GM18502 (cell line): ENCODE measurements around the gene ABITRAM.
"Not testable (repeated sequence)": the region's sequence is repeated elsewhere in the genome, so short reads cannot be mapped to it uniquely, and the experiment has no call there.

Experiments used
- ATAC-seq: cut with Tn5 transposase; IDR thresholded peaks from one replicate; pipeline ENCODE4 v1.9.1; 2021; ENCODE audit warnings: mild to moderate bottlenecking; ENCODE audit not compliant: unreplicated experiment, poor library complexity

Gene ABITRAM

GRCh38 chr9:108924466-108924865 is 9.7 kb upstream of the ABITRAM start:
- ATAC-seq = no peak

GRCh38 chr9:108928386-108928785 is 5.8 kb upstream of the ABITRAM start:
- ATAC-seq = no peak

GRCh38 chr9:108933231-108933717 is 926 bp upstream of the ABITRAM start:
- peak; percentile 0 for ATAC-seq

- peak; percentile 87 for ATAC-seq
Measured at GRCh38 chr9:108933718-108934322, 380 bp upstream of the ABITRAM start, which contains the start of gene ELP1. Gene ELP1 (minus strand): TSS chr9:108934124. CDS start chr9:108931146, 2,978 bp downstream.

GRCh38 chr9:108937561-108938305 is 3.5 kb downstream of the ABITRAM start:
- ATAC-seq = no peak

GRCh38 chr9:108939975-108940374 is 5.8 kb downstream of the ABITRAM start:
- ATAC-seq = no peak

GRCh38 chr9:108950168-108950567 is 16.0 kb downstream of the ABITRAM start:
- ATAC-seq = no peak

GRCh38 chr9:108951578-108951977 is 17.4 kb downstream of the ABITRAM start:
- no peak for ATAC-seq

GRCh38 chr9:108953983-108954574 is 19.9 kb downstream of the ABITRAM start:
- peak; percentile 55 for ATAC-seq

GRCh38 chr9:108956022-108956630 is 21.9 kb downstream of the ABITRAM start:
- no peak for ATAC-seq

GRCh38 chr9:108956631-108957026 is 22.4 kb downstream of the ABITRAM start:
- no peak for ATAC-seq

GRCh38 chr9:108960331-108960730 is 26.1 kb downstream of the ABITRAM start:
- no peak for ATAC-seq

- ATAC-seq = no peak
Measured at GRCh38 chr9:108961151-108961550, 27.0 kb downstream of the ABITRAM start.

GRCh38 chr9:108963459-108964143 is 29.4 kb downstream of the ABITRAM start:
- ATAC-seq = no peak

GRCh38 chr9:108967916-108968315 is 33.7 kb downstream of the ABITRAM start:
- no peak for ATAC-seq

GRCh38 chr9:108971392-108971791 is 37.2 kb downstream of the ABITRAM start:
- not testable (repeated sequence) for ATAC-seq

GRCh38 chr9:108972186-108972585 is 38.0 kb downstream of the ABITRAM start:
- no peak for ATAC-seq

GRCh38 chr9:108972626-108973209 is 38.5 kb downstream of the ABITRAM start:
- no peak for ATAC-seq

- no peak for ATAC-seq
Measured at GRCh38 chr9:108973895-108974294, 39.7 kb downstream of the ABITRAM start.

- no peak for ATAC-seq
Measured at GRCh38 chr9:108978205-108978604, 44.0 kb downstream of the ABITRAM start.
